ENCODE results near the gene DNAJA1.
"Not testable (repeated sequence)": the region's sequence is repeated elsewhere in the genome, so short reads cannot be mapped to it uniquely, and the experiment has no call there.

The DNAJA1 gene

DNA sequence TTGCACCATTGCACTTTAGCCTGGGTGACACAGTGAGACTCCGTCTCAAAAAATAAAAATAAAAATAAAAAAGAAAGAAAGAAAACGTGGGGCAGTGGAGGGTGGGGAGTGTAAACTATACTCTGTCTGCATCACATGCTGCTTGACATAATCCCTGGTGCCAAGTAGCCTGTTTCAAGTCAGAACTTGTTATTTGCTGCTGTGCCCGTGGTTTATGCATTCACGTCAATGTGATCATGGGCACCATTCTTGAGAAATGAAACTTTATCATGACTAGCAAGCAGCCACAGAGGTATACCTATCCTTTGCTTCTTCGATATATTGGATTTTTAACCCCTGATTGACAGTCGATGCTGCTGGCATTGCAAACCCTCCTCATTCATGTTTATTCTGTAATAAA, 55.5 kb downstream of the DNAJA1 start:
- no peak for DNase-seq (ENCODE audit: low read depth in 1 of 2, low spot score in 1 of 2)

DNA sequence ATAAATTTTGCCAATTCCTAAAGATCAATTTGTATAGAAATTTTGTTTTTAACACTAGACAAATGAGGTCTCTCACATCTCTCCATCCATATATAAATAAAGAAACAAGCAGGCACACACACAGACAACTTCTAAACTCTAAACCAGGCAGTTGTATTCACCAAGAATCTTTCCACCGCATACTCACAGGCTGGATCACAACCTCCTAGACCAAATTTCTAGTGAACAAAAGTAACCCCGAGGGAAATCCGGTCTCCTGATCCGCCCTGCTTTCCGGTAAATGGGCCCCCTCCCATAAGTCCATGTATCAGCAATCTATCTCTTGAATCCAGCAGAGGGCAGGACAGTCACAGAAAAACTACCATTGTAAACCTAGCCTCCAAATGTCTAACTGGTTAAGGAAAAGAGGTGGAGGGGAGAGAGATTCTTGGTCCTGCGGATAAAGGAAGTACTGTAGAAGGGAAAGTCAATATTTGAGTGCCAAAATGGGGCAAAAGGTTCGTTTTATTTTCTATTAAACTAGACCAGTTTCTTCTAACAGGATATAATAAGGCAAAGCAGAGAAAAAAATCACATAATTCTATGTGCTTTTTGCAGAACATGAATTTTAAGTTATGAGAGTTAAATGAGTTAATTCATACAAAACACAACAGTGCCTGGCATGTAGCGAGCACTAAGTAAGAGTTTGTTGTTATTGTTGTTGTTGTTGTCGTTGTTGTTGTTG, 56.2 kb downstream of the DNAJA1 start:
- peak in 1 of 2 donors; percentile 33 for DNase-seq (ENCODE audit: low read depth in 1 of 2, low spot score in 1 of 2)

DNA sequence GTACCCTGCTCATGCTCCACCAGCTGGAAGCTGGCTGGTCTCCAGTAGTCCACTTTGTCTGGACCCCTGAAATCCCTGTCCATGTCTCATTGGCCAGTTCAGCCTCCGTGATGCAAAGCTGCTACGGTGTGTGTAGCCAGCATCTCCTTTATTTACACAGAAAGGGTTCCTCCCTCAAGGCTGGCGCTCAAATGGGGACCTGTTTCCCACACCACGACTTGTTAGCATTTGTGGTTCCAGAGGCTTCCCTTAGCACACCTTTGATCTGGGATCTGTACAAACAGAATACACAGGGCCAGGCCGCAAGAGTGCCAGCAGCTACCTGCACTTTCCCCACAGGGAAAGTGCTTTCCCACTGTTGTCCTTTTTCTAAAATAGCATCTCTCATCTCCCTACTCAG, 57.1 kb downstream of the DNAJA1 start:
- DNase-seq (ENCODE audit: low read depth in 1 of 2, low spot score in 1 of 2): no peak

DNA sequence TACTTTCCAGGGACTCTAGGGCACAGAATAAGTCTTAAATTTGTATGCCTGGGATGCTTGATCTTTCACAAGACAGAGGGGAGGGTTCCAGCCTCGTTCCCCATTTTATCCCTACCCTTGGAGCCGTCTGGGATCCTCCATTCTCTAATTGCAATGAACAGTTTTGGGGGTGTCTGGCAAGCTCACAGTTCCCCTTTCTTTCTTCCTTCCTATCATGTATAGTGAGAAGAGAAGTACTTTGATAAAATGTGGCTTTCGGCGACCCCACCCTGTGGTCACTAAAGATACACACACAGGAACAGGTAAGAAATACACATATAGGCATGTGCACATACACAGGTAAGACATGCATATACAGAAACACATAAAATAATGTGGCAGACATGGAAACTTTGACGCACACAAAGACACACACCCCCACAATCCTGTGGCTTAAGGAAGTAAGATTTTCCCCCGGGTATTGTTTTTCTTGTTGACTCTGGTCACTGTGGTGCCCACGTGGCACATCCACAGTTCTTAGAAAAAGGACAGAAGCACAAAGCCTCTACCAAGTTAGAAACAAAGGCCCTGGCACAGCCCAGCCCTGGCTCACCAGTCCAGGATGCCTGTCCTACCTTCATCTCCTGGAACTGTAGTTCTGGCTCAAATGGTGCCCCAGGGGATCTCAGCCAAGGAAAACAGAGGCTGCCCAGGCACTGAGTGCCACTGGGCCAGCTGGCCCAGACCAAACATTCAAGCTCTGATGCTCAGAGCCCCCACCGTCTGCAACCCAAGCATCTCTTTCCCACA, 57.7 kb downstream of the DNAJA1 start:
- no peak for DNase-seq (ENCODE audit: low read depth in 1 of 2, low spot score in 1 of 2)

DNA sequence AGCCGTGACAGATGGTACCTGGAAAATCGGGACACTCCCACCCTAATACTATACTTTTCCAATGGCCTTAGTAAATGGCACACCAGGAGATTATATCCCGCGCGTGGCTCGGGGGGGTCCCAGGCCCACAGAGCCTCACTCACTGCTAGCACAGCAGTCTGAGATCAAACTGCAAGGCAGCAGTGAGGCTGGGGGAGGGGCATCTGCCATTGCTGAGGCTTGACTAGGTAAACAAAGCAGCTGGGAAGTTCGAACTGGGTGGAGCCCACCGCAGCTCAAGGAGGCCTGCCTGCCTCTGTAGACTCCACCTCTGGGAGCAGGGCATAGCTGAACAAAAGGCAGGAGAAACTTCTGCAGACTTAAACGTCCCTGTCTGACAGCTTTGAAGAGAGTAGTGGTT, 60.6 kb downstream of the DNAJA1 start:
- DNase-seq (ENCODE audit: low read depth in 1 of 2, low spot score in 1 of 2): not testable (repeated sequence)

Measured in stimulated activated CD4-positive, alpha-beta T cell treated with anti-CD3 and anti-CD28 coated beads, Interleukin-15, amount 100 ng/mL, for 1 hour (primary cell).